Peyer's patch (tissue), 4 donors: ENCODE results near the gene WDR83. TPM values are rescaled to one million over a fixed set of nuclear protein-coding genes. Genes with fewer than 3 reads are reported as not detected.
A peak's percentile ranks its signal among the peaks of the same experiment; 100 is the strongest.

ENCODE experiments used
- DNase-seq, 3 donors: peaks; one replicate each; pipeline ENCODE4 v3.0.0-alpha.2; 2017 to 2019
- H3K27ac ChIP-seq, 4 donors: fragments of 200-600 bp; sonication (generic); one replicate each; pipeline ENCODE4 v1.5.1; 2016 to 2019
- H3K27me3 ChIP-seq, 2 donors: fragments of 200-600 bp; sonication (generic); one replicate each; pipeline ENCODE4 v1.5.1; 2019
- H3K36me3 ChIP-seq, 3 donors: fragments of 200-600 bp; sonication (generic); one replicate each; pipeline ENCODE4 v1.5.1; 2016 to 2019
- H3K4me1 ChIP-seq, 4 donors: fragments of 200-600 bp; sonication (generic); one replicate each; pipeline ENCODE4 v1.5.1; 2016 to 2019
- H3K4me3 ChIP-seq, 4 donors: fragments of 200-600 bp; sonication (generic); 1 replicate in 3 of 4; 2 replicates in 1 of 4; pipeline ENCODE4 v1.5.1; 2016 to 2019; ENCODE audit warnings: mild to moderate bottlenecking in 1 of 4
- H3K9me3 ChIP-seq, 4 donors: fragments of 200-600 bp; sonication (generic); one replicate each; pipeline ENCODE4 v1.5.1; 2016 to 2019; ENCODE audit warnings: mild to moderate bottlenecking in 1 of 4
- POLR2A ChIP-seq, 2 donors: fragments of 450-650 bp; IDR thresholded peaks; one replicate each; pipeline ENCODE4 v1.5.1; 2017; ENCODE audit warnings: antibody characterized with exemption in 2 of 2, mild to moderate bottlenecking in 2 of 2, moderate library complexity in 2 of 2
- total RNA-seq, 4 donors: library from RNA; depleted of rRNA; stranded (reverse); fragments of >200 nt; gene quantifications; one replicate each; pipeline ENCODE4 v1.1.0, GENCODE V29; 2016
- TF ChIP-seq, protein P1 (sequence below), 6 experiments: fragments of 450-650 bp in 4 of 6; fragments of 200-600 bp in 2 of 6; sonication (generic) in 1 of 6; IDR thresholded peaks; one replicate each; pipeline ENCODE4 v1.5.1; 2017 to 2019; ENCODE audit warnings: antibody characterized with exemption in 6 of 6, mild to moderate bottlenecking in 3 of 6, moderate library complexity in 1 of 6

Gene WDR83
- total RNA-seq, 4 donors from 2014 or later, result 2.8 to 14.0 (median 9.5) TPM

- TF ChIP-seq, protein P1, sequence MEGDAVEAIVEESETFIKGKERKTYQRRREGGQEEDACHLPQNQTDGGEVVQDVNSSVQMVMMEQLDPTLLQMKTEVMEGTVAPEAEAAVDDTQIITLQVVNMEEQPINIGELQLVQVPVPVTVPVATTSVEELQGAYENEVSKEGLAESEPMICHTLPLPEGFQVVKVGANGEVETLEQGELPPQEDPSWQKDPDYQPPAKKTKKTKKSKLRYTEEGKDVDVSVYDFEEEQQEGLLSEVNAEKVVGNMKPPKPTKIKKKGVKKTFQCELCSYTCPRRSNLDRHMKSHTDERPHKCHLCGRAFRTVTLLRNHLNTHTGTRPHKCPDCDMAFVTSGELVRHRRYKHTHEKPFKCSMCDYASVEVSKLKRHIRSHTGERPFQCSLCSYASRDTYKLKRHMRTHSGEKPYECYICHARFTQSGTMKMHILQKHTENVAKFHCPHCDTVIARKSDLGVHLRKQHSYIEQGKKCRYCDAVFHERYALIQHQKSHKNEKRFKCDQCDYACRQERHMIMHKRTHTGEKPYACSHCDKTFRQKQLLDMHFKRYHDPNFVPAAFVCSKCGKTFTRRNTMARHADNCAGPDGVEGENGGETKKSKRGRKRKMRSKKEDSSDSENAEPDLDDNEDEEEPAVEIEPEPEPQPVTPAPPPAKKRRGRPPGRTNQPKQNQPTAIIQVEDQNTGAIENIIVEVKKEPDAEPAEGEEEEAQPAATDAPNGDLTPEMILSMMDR (IDR thresholded peaks at IDR 0.05), result no peak
- TF ChIP-seq POLR2A (IDR thresholded peaks at IDR 0.05), result no peak
- DNase-seq, result no peak
- no peak overlapping the region for H3K27ac ChIP-seq
- H3K27me3 ChIP-seq, result no peaks in the 10 kb centered on the region
- peaks cover 0 to 28% (median 0%) of the 10 kb centered on the region in 3 donors for H3K36me3 ChIP-seq
- H3K4me1 ChIP-seq, result peaks cover 0 to 42% (median 25%) of the 10 kb centered on the region in 4 donors
- H3K4me3 ChIP-seq, result peak overlapping the region in 2 of 4 donors; percentile 84 to 98
- no peaks in the 10 kb centered on the region for H3K9me3 ChIP-seq
These were observed 1.2 kb downstream of the WDR83 start for GRCh38 chr19:12667731-12668302.

GRCh38 chr19:12668346-12668745 is 1.7 kb downstream of the WDR83 start:
- Histone ChIP-seq H3K4me3 (peak overlapping the region; percentile 83 to 98 (median 86)), H3K27me3 (no peaks in the 10 kb centered on the region), H3K36me3 (peaks cover 0 to 26% (median 0%) of the 10 kb centered on the region in 3 donors), H3K4me1 (peaks cover 0 to 42% (median 25%) of the 10 kb centered on the region in 4 donors), H3K9me3 (no peaks in the 10 kb centered on the region), H3K27ac (peak overlapping the region in 3 of 4 donors; percentile 84 to 90 (median 88))
- DNase-seq, result no peak
- TF ChIP-seq, protein P1 (IDR thresholded peaks at IDR 0.05), result no peak
- no peak for TF ChIP-seq POLR2A (IDR thresholded peaks at IDR 0.05)

- Histone ChIP-seq H3K36me3 (peaks cover 0 to 25% (median 0%) of the 10 kb centered on the region in 3 donors), H3K27ac (peak overlapping the region; percentile 84 to 93 (median 89)), H3K9me3 (no peaks in the 10 kb centered on the region), H3K4me3 (peak overlapping the region; percentile 83 to 98 (median 86)), H3K27me3 (no peaks in the 10 kb centered on the region), H3K4me1 (peaks cover 0 to 42% (median 25%) of the 10 kb centered on the region in 4 donors)
- TF ChIP-seq, protein P1 (IDR thresholded peaks at IDR 0.05), result no peak
- peak in 1 of 2 donors; percentile 27 for TF ChIP-seq POLR2A (IDR thresholded peaks at IDR 0.05)
- DNase-seq, result peak in 2 of 3 donors; percentile 53 to 73
These were observed 2.3 kb downstream of the WDR83 start for GRCh38 chr19:12668932-12669269.

- peak overlapping the region; percentile 83 to 98 (median 86) for H3K4me3 ChIP-seq
- no peaks in the 10 kb centered on the region for H3K27me3 ChIP-seq
- no peaks in the 10 kb centered on the region for H3K9me3 ChIP-seq
- peak; percentile 78 to 89 (median 84) for DNase-seq
- H3K4me1 ChIP-seq, result peaks cover 0 to 42% (median 22%) of the 10 kb centered on the region in 4 donors
- H3K27ac ChIP-seq, result peak overlapping the region; percentile 84 to 93 (median 89)
- peaks cover 0 to 25% (median 0%) of the 10 kb centered on the region in 3 donors for H3K36me3 ChIP-seq
- peak; percentile 3 to 29 for TF ChIP-seq POLR2A (IDR thresholded peaks at IDR 0.05)
- TF ChIP-seq, protein P1 (IDR thresholded peaks at IDR 0.05), result no peak
These were observed 2.9 kb downstream of the WDR83 start for GRCh38 chr19:12669270-12670158.

DNA sequence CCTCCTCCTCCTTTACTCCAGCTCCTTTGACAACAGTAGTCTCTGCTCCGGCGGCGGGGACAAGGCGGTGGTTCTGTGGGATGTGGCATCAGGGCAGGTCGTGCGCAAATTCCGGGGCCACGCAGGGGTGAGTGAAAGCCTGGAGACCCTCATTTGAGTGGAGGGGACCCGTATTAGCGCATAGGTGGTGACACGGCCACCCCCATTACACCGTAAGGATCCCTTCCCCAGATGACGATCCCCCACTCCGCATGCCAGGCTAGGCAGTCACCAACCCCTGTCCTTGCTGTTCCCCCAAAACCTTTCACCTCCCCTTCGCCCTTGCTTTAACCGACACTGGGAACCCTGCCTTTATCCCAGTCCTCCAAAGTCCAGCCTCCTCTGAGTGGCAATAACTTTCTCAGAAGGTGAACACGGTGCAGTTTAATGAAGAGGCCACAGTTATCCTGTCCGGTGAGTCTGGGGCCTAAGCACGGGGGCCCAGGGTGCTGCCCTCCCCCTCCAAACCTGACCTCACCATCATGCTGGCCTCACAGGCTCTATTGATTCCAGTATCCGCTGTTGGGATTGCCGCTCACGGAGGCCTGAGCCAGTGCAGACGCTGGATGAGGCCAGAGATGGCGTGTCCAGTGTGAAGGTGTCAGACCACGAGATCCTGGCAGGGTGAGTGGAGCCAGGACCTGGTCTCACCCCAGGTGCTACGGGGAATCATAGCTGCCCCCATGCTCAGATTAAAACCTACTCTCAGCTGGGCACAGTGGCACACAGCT is 3.7 kb downstream of the WDR83 start:
- Histone ChIP-seq H3K27ac (peak overlapping the region; percentile 84 to 93 (median 89)), H3K4me1 (peaks cover 0 to 42% (median 19%) of the 10 kb centered on the region in 4 donors), H3K4me3 (peak overlapping the region; percentile 83 to 98 (median 86)), H3K27me3 (no peaks in the 10 kb centered on the region), H3K9me3 (no peaks in the 10 kb centered on the region), H3K36me3 (peaks cover 0 to 28% (median 0%) of the 10 kb centered on the region in 3 donors)
- no peak for TF ChIP-seq POLR2A (IDR thresholded peaks at IDR 0.05)
- TF ChIP-seq, protein P1 (IDR thresholded peaks at IDR 0.05), result no peak
- no peak for DNase-seq
